Measurements from ENCODE around the gene SPOUT1. TPM values are rescaled to one million over a fixed set of nuclear protein-coding genes. Genes with fewer than 3 reads are reported as not detected.

The SPOUT1 gene
- total and polyA plus RNA-seq, 12 donors, result 9.9 to 22.4 (median 17.2) TPM

DNA sequence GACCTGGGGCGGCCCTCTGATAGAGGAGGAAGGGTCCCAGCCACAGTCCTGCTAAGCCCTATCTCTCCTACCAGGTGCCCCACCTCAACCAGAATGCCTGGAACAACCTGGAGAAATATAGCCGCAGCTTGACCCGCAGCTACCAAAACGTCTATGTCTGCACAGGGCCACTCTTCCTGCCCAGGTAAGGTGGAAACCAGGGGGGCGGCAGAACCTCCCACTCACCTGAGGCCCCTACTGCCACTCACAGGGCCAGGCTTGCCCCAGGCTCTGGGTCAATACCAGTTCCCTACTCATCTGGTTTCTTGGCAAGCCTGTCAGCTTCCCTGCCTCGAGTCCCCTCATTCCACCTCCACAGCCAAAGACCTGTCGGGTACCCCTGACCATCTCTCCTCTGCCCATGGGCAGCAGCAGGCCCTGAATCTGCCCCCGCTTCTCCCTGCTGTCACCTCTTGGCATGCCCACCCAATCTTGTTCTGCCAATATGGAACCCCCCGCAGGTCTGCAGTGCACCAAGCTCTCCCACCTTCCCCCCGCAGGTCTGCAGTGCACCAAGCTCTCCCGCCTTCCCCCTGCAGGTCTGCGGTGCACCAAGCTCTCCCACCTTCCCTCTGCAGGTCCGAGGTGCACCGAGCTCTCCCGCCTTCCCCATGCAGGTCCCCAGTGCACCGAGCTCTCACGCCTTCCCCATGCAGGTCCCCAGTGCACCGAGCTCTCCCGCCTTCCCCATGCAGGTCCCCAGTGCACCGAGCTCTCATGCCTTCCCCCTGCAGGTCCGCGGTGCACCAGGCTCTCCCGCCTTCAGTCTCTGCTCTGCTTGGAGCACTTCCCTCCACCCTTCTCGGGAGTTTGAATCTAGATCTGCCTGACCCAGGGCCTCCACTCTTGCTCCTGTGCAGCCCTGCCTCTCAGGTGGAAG lies 8.7 kb downstream of the SPOUT1 start:
- intact Hi-C loops (cut with DNase I), result no loop called here
- Histone ChIP-seq H3K4me1 (peaks cover 6 to 22% (median 16%) of the 10 kb centered on the region in 9 donors), H3K27ac (peak overlapping the region in 2 of 10 donors; percentile 14 to 43), H3K9me3 (no peaks in the 10 kb centered on the region), H3K27me3 (no peaks in the 10 kb centered on the region), H3K36me3 (peaks cover 0 to 51% (median 19%) of the 10 kb centered on the region in 9 donors), H3K4me3 (no peak overlapping the region)
- no peak for TF ChIP-seq CTCF (IDR thresholded peaks at IDR 0.05)
- 87 to 88% methylated on average over 24 of the region's 24 CpGs for WGBS, 2 donors
- ATAC-seq (no peak), DNase-seq (no peak)

- no peaks in the 10 kb centered on the region for H3K9me3 ChIP-seq
- intact Hi-C loops (cut with DNase I), result loop anchor here in 1 of 10 donors (2.0 kb wide), 1 partner anchor 33 kb away; the partner anchor contains the start of gene TBC1D13
- peaks cover 0 to 41% (median 10%) of the 10 kb centered on the region in 9 donors for H3K36me3 ChIP-seq
- WGBS, 2 donors, result 39 to 44% methylated on average over 18 of the region's 18 CpGs
- no peaks in the 10 kb centered on the region for H3K27me3 ChIP-seq
- peaks cover 6 to 22% (median 16%) of the 10 kb centered on the region in 9 donors for H3K4me1 ChIP-seq
- DNase-seq, result peak; percentile 45 to 72
- no peak for TF ChIP-seq CTCF (IDR thresholded peaks at IDR 0.05)
- peak in 7 of 8 donors; percentile 21 to 62 (median 54) for ATAC-seq
- peak overlapping the region in 6 of 10 donors; percentile 14 to 94 (median 32) for H3K27ac ChIP-seq
- H3K4me3 ChIP-seq, result peak overlapping the region in 7 of 10 donors; percentile 60 to 83 (median 71)
These were observed 9.6 kb downstream of the SPOUT1 start for GRCh38 chr9:128819716-128820664.

DNA sequence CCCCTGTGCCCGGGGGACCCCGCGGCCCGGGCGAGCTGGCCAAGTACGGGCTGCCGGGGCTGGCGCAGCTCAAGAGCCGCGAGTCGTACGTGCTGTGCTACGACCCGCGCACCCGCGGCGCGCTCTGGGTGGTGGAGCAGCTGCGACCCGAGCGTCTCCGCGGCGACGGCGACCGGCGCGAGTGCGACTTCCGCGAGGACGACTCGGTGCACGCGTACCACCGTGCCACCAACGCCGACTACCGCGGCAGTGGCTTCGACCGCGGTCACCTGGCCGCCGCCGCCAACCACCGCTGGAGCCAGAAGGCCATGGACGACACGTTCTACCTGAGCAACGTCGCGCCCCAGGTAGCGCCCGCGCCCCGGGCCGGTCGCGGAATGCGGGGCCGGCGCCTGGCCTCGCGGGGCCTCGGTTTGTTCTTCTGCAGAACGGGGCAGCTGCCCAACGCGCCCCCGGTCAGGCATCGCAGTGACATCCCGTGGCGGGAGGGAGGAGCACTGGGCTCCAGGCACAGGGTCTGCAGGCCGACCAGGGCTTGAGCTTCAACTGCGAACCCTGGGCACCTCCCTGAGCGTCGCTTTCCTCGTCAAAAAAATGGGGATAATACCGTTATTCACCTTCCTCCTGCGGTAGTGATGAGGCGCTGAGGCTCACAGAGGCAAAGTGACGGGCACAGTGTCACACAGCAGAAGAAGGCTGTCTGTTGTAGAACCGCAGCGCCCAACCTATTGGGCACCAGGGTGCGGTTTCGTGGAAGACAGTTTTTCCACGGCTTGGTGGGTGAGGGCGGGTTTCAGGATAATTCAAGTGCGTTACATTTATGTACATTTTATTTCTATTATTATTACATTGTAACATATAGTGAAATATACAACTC lies 10.5 kb downstream of the SPOUT1 start:
- Histone ChIP-seq H3K27me3 (no peaks in the 10 kb centered on the region), H3K36me3 (peaks cover 0 to 32% (median 10%) of the 10 kb centered on the region in 9 donors), H3K4me1 (peaks cover 6 to 22% (median 16%) of the 10 kb centered on the region in 9 donors), H3K9me3 (no peaks in the 10 kb centered on the region), H3K27ac (peak overlapping the region; percentile 85 to 96 (median 92)), H3K4me3 (peak overlapping the region; percentile 60 to 83 (median 70))
- intact Hi-C loops (cut with DNase I), result loop anchor here in 1 of 10 donors (2.0 kb wide), 1 partner anchor 32 kb away; the partner anchor contains the start of gene TBC1D13
- DNase-seq, result peak in 1 of 2 donors; percentile 49
- whole genome bisulfite sequencing, 2 donors, result 3 to 5% methylated on average over 90 of the region's 90 CpGs
- no peak for TF ChIP-seq CTCF (IDR thresholded peaks at IDR 0.05)
- ATAC-seq, result peak in 3 of 8 donors; percentile 1 to 6 (median 3)

Data from heart right ventricle (tissue), 16 donors.